ENCODE measurements around the gene PPARA. TPM values are rescaled to one million over a fixed set of nuclear protein-coding genes. Genes with fewer than 3 reads are reported as not detected.

Gene PPARA
- total and polyA plus RNA-seq, 2 experiments from 2014 or later = 4.7 to 12.6 TPM

GRCh38 chr22:46153930-46154329, 3.6 kb downstream of the PPARA start:
- no peak overlapping the region for H2AFZ ChIP-seq
- peaks cover 24% of the 10 kb centered on the region for H3K27me3 Mint-ChIP-seq (ENCODE audit: insufficient read depth, low read depth, poor library complexity)

More at GRCh38 chr22:46153930-46154329, 3.6 kb downstream of the PPARA start:
- H3K36me3 ChIP-seq (ENCODE audit: insufficient read depth) = no peaks in the 10 kb centered on the region
- peaks cover 7% of the 10 kb centered on the region for H3K4me1 ChIP-seq (ENCODE audit: insufficient read depth)
- H3K27ac Mint-ChIP-seq = no peak overlapping the region
- TF ChIP-seq JUNB (IDR thresholded peaks at IDR 0.05; ENCODE audit: unreplicated experiment) = no peak
- no peak for TF ChIP-seq EZH2phosphoT487 (IDR thresholded peaks at IDR 0.05; ENCODE audit: unreplicated experiment)
- no peak for TF ChIP-seq ZNF114 (CRISPR knock-in tag; IDR thresholded peaks at IDR 0.05)
- TF ChIP-seq, protein P1, sequence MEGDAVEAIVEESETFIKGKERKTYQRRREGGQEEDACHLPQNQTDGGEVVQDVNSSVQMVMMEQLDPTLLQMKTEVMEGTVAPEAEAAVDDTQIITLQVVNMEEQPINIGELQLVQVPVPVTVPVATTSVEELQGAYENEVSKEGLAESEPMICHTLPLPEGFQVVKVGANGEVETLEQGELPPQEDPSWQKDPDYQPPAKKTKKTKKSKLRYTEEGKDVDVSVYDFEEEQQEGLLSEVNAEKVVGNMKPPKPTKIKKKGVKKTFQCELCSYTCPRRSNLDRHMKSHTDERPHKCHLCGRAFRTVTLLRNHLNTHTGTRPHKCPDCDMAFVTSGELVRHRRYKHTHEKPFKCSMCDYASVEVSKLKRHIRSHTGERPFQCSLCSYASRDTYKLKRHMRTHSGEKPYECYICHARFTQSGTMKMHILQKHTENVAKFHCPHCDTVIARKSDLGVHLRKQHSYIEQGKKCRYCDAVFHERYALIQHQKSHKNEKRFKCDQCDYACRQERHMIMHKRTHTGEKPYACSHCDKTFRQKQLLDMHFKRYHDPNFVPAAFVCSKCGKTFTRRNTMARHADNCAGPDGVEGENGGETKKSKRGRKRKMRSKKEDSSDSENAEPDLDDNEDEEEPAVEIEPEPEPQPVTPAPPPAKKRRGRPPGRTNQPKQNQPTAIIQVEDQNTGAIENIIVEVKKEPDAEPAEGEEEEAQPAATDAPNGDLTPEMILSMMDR (conservative IDR thresholded peaks at IDR 0.05; ENCODE audit: low read depth in 2 of 2) = no peak
- no peak for TF ChIP-seq ZNF331 (CRISPR knock-in tag; IDR thresholded peaks at IDR 0.05; ENCODE audit: low read depth)
- TF ChIP-seq ZNF462 (CRISPR knock-in tag; IDR thresholded peaks at IDR 0.05) = no peak
- no peak for TF ChIP-seq STAT1 (IDR thresholded peaks at IDR 0.05; ENCODE audit: unreplicated experiment)
- no peak for TF ChIP-seq POLR2AphosphoS5 (IDR thresholded peaks at IDR 0.05; ENCODE audit: low read depth)
- TF ChIP-seq, protein P2, sequence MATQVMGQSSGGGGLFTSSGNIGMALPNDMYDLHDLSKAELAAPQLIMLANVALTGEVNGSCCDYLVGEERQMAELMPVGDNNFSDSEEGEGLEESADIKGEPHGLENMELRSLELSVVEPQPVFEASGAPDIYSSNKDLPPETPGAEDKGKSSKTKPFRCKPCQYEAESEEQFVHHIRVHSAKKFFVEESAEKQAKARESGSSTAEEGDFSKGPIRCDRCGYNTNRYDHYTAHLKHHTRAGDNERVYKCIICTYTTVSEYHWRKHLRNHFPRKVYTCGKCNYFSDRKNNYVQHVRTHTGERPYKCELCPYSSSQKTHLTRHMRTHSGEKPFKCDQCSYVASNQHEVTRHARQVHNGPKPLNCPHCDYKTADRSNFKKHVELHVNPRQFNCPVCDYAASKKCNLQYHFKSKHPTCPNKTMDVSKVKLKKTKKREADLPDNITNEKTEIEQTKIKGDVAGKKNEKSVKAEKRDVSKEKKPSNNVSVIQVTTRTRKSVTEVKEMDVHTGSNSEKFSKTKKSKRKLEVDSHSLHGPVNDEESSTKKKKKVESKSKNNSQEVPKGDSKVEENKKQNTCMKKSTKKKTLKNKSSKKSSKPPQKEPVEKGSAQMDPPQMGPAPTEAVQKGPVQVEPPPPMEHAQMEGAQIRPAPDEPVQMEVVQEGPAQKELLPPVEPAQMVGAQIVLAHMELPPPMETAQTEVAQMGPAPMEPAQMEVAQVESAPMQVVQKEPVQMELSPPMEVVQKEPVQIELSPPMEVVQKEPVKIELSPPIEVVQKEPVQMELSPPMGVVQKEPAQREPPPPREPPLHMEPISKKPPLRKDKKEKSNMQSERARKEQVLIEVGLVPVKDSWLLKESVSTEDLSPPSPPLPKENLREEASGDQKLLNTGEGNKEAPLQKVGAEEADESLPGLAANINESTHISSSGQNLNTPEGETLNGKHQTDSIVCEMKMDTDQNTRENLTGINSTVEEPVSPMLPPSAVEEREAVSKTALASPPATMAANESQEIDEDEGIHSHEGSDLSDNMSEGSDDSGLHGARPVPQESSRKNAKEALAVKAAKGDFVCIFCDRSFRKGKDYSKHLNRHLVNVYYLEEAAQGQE (IDR thresholded peaks at IDR 0.05; ENCODE audit: unreplicated experiment) = no peak
- no peak for TF ChIP-seq CREB1 (CRISPR knock-in tag; IDR thresholded peaks at IDR 0.05; ENCODE audit: low read depth)
- TF ChIP-seq, protein P3, sequence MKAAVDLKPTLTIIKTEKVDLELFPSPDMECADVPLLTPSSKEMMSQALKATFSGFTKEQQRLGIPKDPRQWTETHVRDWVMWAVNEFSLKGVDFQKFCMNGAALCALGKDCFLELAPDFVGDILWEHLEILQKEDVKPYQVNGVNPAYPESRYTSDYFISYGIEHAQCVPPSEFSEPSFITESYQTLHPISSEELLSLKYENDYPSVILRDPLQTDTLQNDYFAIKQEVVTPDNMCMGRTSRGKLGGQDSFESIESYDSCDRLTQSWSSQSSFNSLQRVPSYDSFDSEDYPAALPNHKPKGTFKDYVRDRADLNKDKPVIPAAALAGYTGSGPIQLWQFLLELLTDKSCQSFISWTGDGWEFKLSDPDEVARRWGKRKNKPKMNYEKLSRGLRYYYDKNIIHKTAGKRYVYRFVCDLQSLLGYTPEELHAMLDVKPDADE (IDR thresholded peaks at IDR 0.05) = no peak
- TF ChIP-seq NANOG (IDR thresholded peaks at IDR 0.05; ENCODE audit: borderline replicate concordance) = no peak
- TF ChIP-seq EZH2 (IDR thresholded peaks at IDR 0.05; ENCODE audit: low read depth, unreplicated experiment) = no peak
- no peak for DNase-seq (ENCODE audit: low spot score)
- no peaks in the 10 kb centered on the region for H3F3A ChIP-seq (replicated peaks; ENCODE audit: low read depth)
- no peaks in the 10 kb centered on the region for H4K20me1 ChIP-seq (replicated peaks; ENCODE audit: insufficient read depth)
- H3K9me2 ChIP-seq (ENCODE audit: insufficient read depth) = no peaks in the 10 kb centered on the region
- no peak overlapping the region for H3K4me3 ChIP-seq
- no peak overlapping the region for H3K4me2 ChIP-seq
- H3K36me3 Mint-ChIP-seq (ENCODE audit: low read depth) = no peaks in the 10 kb centered on the region; the same call in 2 of the 3 replicates
- H3K27me3 ChIP-seq (ENCODE audit: insufficient read depth) = peaks cover 25% of the 10 kb centered on the region
- H3K4me1 Mint-ChIP-seq = peaks cover 4% of the 10 kb centered on the region; the same call in 2 of the 3 replicates
- no peaks in the 10 kb centered on the region for H3K79me2 ChIP-seq (replicated peaks; ENCODE audit: insufficient read depth)
- no peak for ATAC-seq
- no peaks in the 10 kb centered on the region for H3K9me3 Mint-ChIP-seq
- H3K4me3 Mint-ChIP-seq = no peak overlapping the region
- no peak overlapping the region for H3K27ac ChIP-seq (ENCODE audit: low read depth)

Measured in GM23338 (cell line).